OCI-LY7 (cell line): Measurements from ENCODE around the gene BRME1. TPM values are rescaled to one million over a fixed set of nuclear protein-coding genes. Genes with fewer than 3 reads are reported as not detected.

ENCODE experiments used
- BruUV-seq: library from RNA; stranded (reverse); fragments of 400-500 nt; replicated peaks from 2 replicates; lab custom pipeline; 2021; lab: Mats Ljungman, UMichigan
- CTCF ChIA-PET: fragments of 300-600 bp; sonication (Branson Sonifier 250); formaldehyde crosslinking; loops from one replicate; lab custom pipeline; 2022; ENCODE audit warnings: antibody characterized with exemption; ENCODE audit not compliant: unreplicated experiment; lab: Charles Lee
- POLR2A ChIA-PET: fragments of 300-600 bp; sonication (Branson Sonifier 250); formaldehyde crosslinking; loops from one replicate; lab custom pipeline; 2022; ENCODE audit warnings: antibody characterized with exemption; lab: Charles Lee
- DNase-seq: peaks from one replicate; pipeline ENCODE4 v3.0.0-alpha.2; 2015; ENCODE audit warnings: low spot score
- H2AFZ ChIP-seq: fragments of 200-600 bp; sonication (generic), shearing (Covaris generic); 2 replicates; pipeline ENCODE4 v1.6.1; 2014; ENCODE audit warnings: mild to moderate bottlenecking, antibody characterized with exemption, low read length, moderate library complexity
- H3K27ac ChIP-seq: fragments of 200-600 bp; sonication (generic); 2 replicates; pipeline ENCODE4 v1.5.1; 2014; ENCODE audit warnings: mixed run types, low read depth, mild to moderate bottlenecking, moderate library complexity, low read length, inconsistent platforms; ENCODE audit not compliant: poor library complexity, severe bottlenecking
- H3K36me3 ChIP-seq: fragments of 200-600 bp; sonication (generic); 2 replicates; pipeline ENCODE4 v1.6.1; 2014; ENCODE audit warnings: mild to moderate bottlenecking, antibody characterized with exemption, low read length, moderate library complexity, mixed read lengths; ENCODE audit not compliant: insufficient read depth
- H3K4me1 ChIP-seq: fragments of 200-600 bp; sonication (generic); 2 replicates; pipeline ENCODE4 v1.5.1; 2014; ENCODE audit warnings: mild to moderate bottlenecking, low read length; ENCODE audit not compliant: insufficient read depth, poor library complexity, severe bottlenecking
- H3K4me2 ChIP-seq: fragments of 200-600 bp; sonication (generic); 2 replicates; pipeline ENCODE4 v1.6.1; 2014; ENCODE audit warnings: mild to moderate bottlenecking, low read length
- H3K4me3 ChIP-seq: fragments of 200-600 bp; sonication (generic); 2 replicates; pipeline ENCODE4 v1.5.1; 2014; ENCODE audit warnings: mild to moderate bottlenecking, low read depth, low read length; ENCODE audit not compliant: poor library complexity, severe bottlenecking
- H3K79me2 ChIP-seq: fragments of 200-600 bp; sonication (generic); 2 replicates; pipeline ENCODE4 v1.6.1; 2016; ENCODE audit warnings: low read depth, mild to moderate bottlenecking, low read length, moderate library complexity, mixed read lengths; ENCODE audit not compliant: insufficient read depth
- H3K9me2 ChIP-seq: fragments of 200-600 bp; sonication (generic); 2 replicates; pipeline ENCODE4 v1.6.1; 2016; ENCODE audit warnings: mild to moderate bottlenecking, low read length, mixed read lengths; ENCODE audit not compliant: insufficient read depth
- H3K9me3 ChIP-seq: fragments of 200-600 bp; sonication (generic); 2 replicates; pipeline ENCODE4 v1.6.1; 2014; ENCODE audit warnings: mild to moderate bottlenecking, mixed run types, low read length, mixed read lengths
- H4K20me1 ChIP-seq: fragments of 200-600 bp; sonication (generic); 2 replicates; pipeline ENCODE4 v1.6.1; 2014; ENCODE audit warnings: mild to moderate bottlenecking, antibody characterized with exemption, low read length, moderate library complexity, mixed read lengths; ENCODE audit not compliant: insufficient read depth
- CTCF ChIP-seq: fragments of 200-600 bp; sonication (generic); conservative IDR thresholded peaks from 2 replicates; pipeline ENCODE4 v1.5.1; 2014; ENCODE audit warnings: mild to moderate bottlenecking, antibody characterized with exemption, low read length, moderate library complexity, mixed read lengths
- EZH2phosphoT487 ChIP-seq: fragments of 200-600 bp; sonication (generic); IDR thresholded peaks from 2 replicates; pipeline ENCODE4 v1.6.1; 2018; ENCODE audit warnings: low read depth, borderline replicate concordance, mild to moderate bottlenecking, mixed run types, antibody characterized with exemption, low read length, moderate library complexity, mixed read lengths
- intact Hi-C: fragments of 100-400 bp; cut with micrococcal nuclease; formaldehyde crosslinking; loops from one replicate; pipeline ENCODE4 v1.10.0; 2022; ENCODE audit not compliant: unreplicated experiment
- total RNA-seq, 2 experiments: library from RNA; depleted of rRNA in 1 of 2; stranded (reverse); fragments of >200 nt in 1 of 2; shearing (Covaris generic) in 1 of 2; gene quantifications; 2 replicates each; pipeline ENCODE4 v1.2.3, GENCODE V29; 2014 to 2022

BRME1 gene
- total RNA-seq, 2 experiments from 2014 or later, result 2.5 to 7.2 TPM

DNA sequence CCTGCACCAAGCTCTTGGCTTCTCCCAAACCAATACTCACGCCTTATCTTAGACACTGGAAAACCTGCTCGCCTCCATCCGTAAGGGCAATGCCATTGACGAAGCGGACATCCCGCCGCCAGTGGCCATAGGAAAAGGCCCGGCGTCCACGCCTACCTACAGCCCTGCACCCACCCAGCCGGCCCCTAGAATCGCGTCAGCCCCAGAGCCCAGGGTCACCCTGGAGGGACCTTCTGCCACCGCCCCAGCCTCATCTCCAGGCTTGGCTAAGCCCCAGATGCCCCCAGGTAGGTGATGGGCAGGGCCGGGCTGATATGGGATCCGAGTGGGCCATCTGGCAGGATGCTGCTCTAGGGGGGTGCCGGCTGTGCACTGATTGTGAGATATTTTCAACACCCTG is 7.4 kb upstream of the BRME1 start:
- ChIA-PET CTCF (no interaction called here), POLR2A (no interaction called here)
- intact Hi-C loops, result no loop called here

DNA sequence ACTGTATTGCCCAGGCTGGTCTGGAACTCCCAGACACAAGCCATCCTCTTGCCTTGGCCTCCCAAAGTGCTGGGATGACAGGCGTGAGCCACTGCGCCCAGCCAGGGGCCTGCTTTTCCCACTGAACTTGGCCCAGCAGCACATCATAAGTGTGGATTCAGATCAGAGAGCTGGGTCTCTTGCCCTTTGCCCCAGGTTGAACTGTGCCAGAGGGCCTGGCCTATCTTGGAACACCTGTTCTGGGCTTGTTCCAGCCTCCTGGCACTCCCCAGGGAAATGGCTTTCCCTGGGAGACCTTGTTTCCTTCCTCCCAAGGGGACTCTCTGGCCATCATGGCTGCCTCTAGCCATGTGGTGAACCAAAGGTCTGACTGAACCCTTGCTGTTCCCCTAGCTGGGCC is 3.5 kb upstream of the BRME1 start:
- Histone ChIP-seq H3K9me3 (no peaks in the 10 kb centered on the region), H3K9me2 (no peaks in the 10 kb centered on the region), H3K4me1 (peaks cover 11% of the 10 kb centered on the region), H3K36me3 (peaks cover 34% of the 10 kb centered on the region), H3K27ac (no peak overlapping the region), H4K20me1 (no peaks in the 10 kb centered on the region), H3K4me3 (no peak overlapping the region), H3K79me2 (peaks cover 5% of the 10 kb centered on the region; the same call in 1 of the 2 replicates), H3K4me2 (no peak overlapping the region), H2AFZ (no peak overlapping the region)
- ChIA-PET CTCF (no interaction called here), POLR2A (interaction anchor here (0.6 to 0.7 kb wide), 2 partner anchors 197 to 277 kb away, joined by 3 read pairs; no protein-coding TSS in a partner anchor)
- BruUV-seq, result no TSS peak
- intact Hi-C loops, result no loop called here
- TF ChIP-seq CTCF (no peak), EZH2phosphoT487 (no peak)
- DNase-seq, result no peak

More for the DNA sequence above, 7.4 kb upstream of the BRME1 start:
- H2AFZ ChIP-seq, result no peak overlapping the region
- no peaks in the 10 kb centered on the region for H3K9me2 ChIP-seq
- no peak overlapping the region for H3K4me3 ChIP-seq
- H3K4me2 ChIP-seq, result no peak overlapping the region
- peaks cover 59% of the 10 kb centered on the region for H3K36me3 ChIP-seq
- no peaks in the 10 kb centered on the region for H3K4me1 ChIP-seq
- no peak for TF ChIP-seq EZH2phosphoT487
- TF ChIP-seq CTCF, result no peak
- no peaks in the 10 kb centered on the region for H3K9me3 ChIP-seq
- H3K79me2 ChIP-seq, result no peaks in the 10 kb centered on the region
- no peak overlapping the region for H3K27ac ChIP-seq
- BruUV-seq, result no TSS peak
- DNase-seq, result no peak
- H4K20me1 ChIP-seq, result no peaks in the 10 kb centered on the region

GRCh38 chr19:13908674-13909073 is 2.8 kb upstream of the BRME1 start:
- Histone ChIP-seq H3K4me2 (no peak overlapping the region), H2AFZ (no peak overlapping the region), H3K27ac (no peak overlapping the region), H3K4me3 (no peak overlapping the region), H3K9me2 (no peaks in the 10 kb centered on the region), H4K20me1 (no peaks in the 10 kb centered on the region), H3K79me2 (peaks cover 5% of the 10 kb centered on the region; the same call in 1 of the 2 replicates), H3K4me1 (peaks cover 11% of the 10 kb centered on the region), H3K36me3 (peaks cover 32% of the 10 kb centered on the region), H3K9me3 (peaks cover 1% of the 10 kb centered on the region; the same call in 1 of the 2 replicates)
- intact Hi-C loops, result no loop called here
- BruUV-seq, result no TSS peak
- CTCF ChIA-PET, result no interaction called here
- no peak for DNase-seq
- TF ChIP-seq EZH2phosphoT487 (no peak), CTCF (no peak)
- POLR2A ChIA-PET, result interaction anchor here (0.6 to 0.7 kb wide), 2 partner anchors 198 to 276 kb away, joined by 3 read pairs; no protein-coding TSS in a partner anchor
